HFF-Myc (cell line): Measurements from ENCODE around the gene OR2G6.
"Not testable (repeated sequence)": the region's sequence is repeated elsewhere in the genome, so short reads cannot be mapped to it uniquely, and the experiment has no call there.

Source experiments
- DNase-seq: peaks from one replicate; pipeline ENCODE4 v3.0.0-alpha.2; 2011; ENCODE audit warnings: low read depth; ENCODE audit errors: extremely low read depth
- H3K4me3 ChIP-seq: replicated peaks from 2 replicates; pipeline ENCODE4 v1.5.1; 2011; ENCODE audit warnings: low read depth, mild to moderate bottlenecking, control low read depth, low read length
- CTCF ChIP-seq: IDR thresholded peaks from 2 replicates; pipeline ENCODE4 v1.5.1; 2012; ENCODE audit warnings: mild to moderate bottlenecking, low read depth, low read length, control low read depth; ENCODE audit errors: missing control alignments

The OR2G6 gene

GRCh38 chr1:248565530-248566373 is 57.9 kb downstream of the OR2G6 start:
- DNase-seq, H3K4me3 ChIP-seq: not testable (repeated sequence)

DNA sequence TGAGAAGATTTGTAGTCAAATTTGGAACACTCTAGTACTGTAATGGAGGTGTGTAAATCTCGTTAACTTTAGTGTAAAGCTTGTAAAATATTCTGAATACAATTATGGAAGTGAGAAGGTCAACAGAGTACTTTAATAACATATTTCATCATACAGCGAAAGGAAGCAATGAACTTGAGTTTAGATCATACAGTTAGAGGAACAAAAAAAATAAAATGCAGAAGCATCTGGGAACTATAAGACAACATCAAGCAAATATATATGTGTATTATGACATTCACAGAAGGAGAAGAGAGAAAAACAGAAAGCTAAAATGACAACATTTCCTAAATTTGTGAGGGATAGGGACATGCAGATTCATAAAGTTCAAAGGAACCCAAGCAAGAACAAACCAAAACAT is 61.2 kb downstream of the OR2G6 start:
- not testable (repeated sequence) for DNase-seq

GRCh38 chr1:248570811-248571210 is 62.9 kb downstream of the OR2G6 start:
- H3K4me3 ChIP-seq, DNase-seq: not testable (repeated sequence)

More for the DNA sequence above, 61.2 kb downstream of the OR2G6 start:
- H3K4me3 ChIP-seq, result not testable (repeated sequence)

DNA sequence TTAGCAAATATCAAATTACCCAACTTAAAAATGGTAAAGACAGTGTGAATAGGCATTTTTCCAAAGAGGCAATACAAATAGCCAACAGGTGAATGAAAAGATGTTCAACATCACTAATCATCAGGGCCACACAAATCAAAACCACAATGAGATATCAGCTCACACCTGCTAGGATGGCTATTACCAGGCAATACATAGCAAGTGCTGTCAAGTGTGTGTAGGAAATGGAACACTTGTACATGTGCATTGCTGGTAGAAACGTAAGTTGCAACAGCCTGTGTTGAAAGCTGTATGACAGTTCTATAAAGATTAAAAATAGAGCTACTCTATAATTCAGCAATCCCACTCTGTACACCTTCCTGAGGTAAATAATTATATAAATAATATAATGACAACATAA is 64.2 kb downstream of the OR2G6 start:
- not testable (repeated sequence) for DNase-seq

GRCh38 chr1:248573856-248574255 is 66.0 kb downstream of the OR2G6 start:
- DNase-seq, H3K4me3 ChIP-seq: not testable (repeated sequence)

More for the DNA sequence above, 64.2 kb downstream of the OR2G6 start:
- not testable (repeated sequence) for H3K4me3 ChIP-seq

DNA sequence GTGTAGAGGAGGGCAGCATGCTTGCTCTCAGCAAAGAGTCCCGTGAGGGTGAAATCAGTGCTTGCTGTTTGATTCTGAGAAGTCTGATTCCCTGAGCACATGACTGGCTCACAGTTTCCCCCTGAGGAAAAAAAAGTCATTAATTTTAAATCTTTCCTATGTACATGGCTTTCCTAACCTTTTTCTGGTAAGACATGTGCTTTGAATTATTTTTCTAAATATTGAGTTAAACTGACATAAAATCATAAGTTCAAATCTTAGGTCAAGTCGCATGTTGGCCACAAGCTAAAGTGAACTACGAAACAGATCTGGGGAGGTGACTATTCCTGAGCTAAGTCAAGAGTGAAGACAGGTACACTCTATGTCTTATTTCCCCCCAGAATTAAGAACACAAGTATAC is 66.8 kb downstream of the OR2G6 start, which contains the start of gene OR2T34:
OR2T34 (minus strand) TSS at position 101 of the 400 bp plus-strand sequence; CDS start at position 101, 0 bp downstream.
- not testable (repeated sequence) for H3K4me3 ChIP-seq, DNase-seq

DNA sequence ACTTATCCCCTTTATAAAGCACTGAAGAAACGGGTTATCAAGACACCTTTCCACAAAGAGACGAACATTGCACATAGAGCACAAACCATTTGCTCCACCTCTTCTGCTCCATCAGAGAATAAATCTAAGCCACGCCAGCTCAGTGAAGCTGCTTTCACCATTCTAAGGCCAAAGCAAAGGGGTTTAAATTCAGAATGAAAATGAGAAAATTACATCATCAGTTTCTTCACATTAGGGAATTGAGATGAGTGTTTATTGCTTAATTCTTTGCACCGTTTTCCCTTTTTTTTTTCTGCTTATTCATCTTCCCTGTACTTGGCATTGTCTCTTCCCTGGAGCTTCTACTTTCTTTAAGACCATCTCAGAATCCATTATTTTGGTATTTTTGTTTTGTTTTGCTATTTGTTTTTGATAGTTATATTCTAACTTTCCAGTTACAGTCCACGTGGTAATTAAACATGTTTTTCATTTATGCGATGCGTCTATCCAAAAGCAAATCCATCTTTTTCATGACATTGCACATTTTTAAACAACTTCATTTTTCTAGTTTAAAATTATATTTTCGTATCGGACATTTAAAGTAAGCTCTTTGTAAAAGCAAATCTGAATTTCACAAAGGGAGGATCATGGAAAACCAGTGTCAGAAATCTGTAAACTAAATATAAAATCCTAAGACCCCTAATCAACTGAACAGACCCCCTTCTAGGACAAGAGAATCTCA is 68.5 kb downstream of the OR2G6 start:
- no peak overlapping the region for H3K4me3 ChIP-seq
- TF ChIP-seq CTCF, result no peak
- no peak for DNase-seq
